PC-3 (cell line): ENCODE results near the gene STARD9. TPM values are rescaled to one million over a fixed set of nuclear protein-coding genes. Genes with fewer than 3 reads are reported as not detected.
"Not testable (repeated sequence)": the region's sequence is repeated elsewhere in the genome, so short reads cannot be mapped to it uniquely, and the experiment has no call there.

Experiments
- ATAC-seq: fragments of 200-7000 bp; cut with Tn5 transposase; 2 replicates; pipeline ENCODE4 v1.9.1; 2020; ENCODE audit warnings: mild to moderate bottlenecking, moderate library complexity
- BruUV-seq: library from RNA; stranded (reverse); fragments of 400-500 nt; replicated peaks from 2 replicates; lab custom pipeline; 2021; lab: Mats Ljungman, UMichigan
- CTCF ChIA-PET: fragments of 300-600 bp; sonication (Branson Sonifier 250); formaldehyde crosslinking; loops from one replicate; lab custom pipeline; 2022; ENCODE audit warnings: antibody characterized with exemption; lab: Charles Lee
- POLR2A ChIA-PET: fragments of 300-600 bp; sonication (Branson Sonifier 250); formaldehyde crosslinking; loops from one replicate; lab custom pipeline; 2022; ENCODE audit warnings: antibody characterized with exemption; ENCODE audit not compliant: unreplicated experiment; lab: Charles Lee
- DNase-seq: peaks from one replicate; pipeline ENCODE4 v3.0.0-alpha.2; 2015
- H2AFZ ChIP-seq: fragments of 300-600 bp; sonication (generic); 2 replicates; pipeline ENCODE4 v1.6.0; 2016; ENCODE audit warnings: antibody characterized with exemption, low read length
- H3F3A ChIP-seq: fragments of 300-600 bp; sonication (generic); one replicate; pipeline ENCODE4 v1.6.0; 2017; ENCODE audit warnings: antibody characterized with exemption, low read length, control low read depth, mild to moderate bottlenecking; ENCODE audit not compliant: unreplicated experiment
- H3K27ac ChIP-seq: fragments of 300-600 bp; sonication (generic); 2 replicates; pipeline ENCODE4 v1.5.1; 2016; ENCODE audit warnings: mild to moderate bottlenecking, low read length
- H3K27me3 ChIP-seq: fragments of 300-600 bp; sonication (generic); 2 replicates; pipeline ENCODE4 v1.6.1; 2016; ENCODE audit warnings: low read length, mixed read lengths
- H3K36me3 ChIP-seq: fragments of 300-600 bp; sonication (generic); 2 replicates; pipeline ENCODE4 v1.6.1; 2016; ENCODE audit warnings: low read depth, mixed run types, low read length, mixed read lengths
- H3K4me1 ChIP-seq: fragments of 300-600 bp; sonication (generic); 2 replicates; pipeline ENCODE4 v1.5.1; 2016; ENCODE audit warnings: low read length; ENCODE audit not compliant: insufficient read depth
- H3K4me2 ChIP-seq: fragments of 300-600 bp; sonication (generic); 2 replicates; pipeline ENCODE4 v1.6.0; 2016; ENCODE audit warnings: low read length
- H3K4me3 ChIP-seq: fragments of 300-600 bp; sonication (generic); 2 replicates; pipeline ENCODE4 v1.5.1; 2016; ENCODE audit warnings: mild to moderate bottlenecking, low read length, mixed read lengths
- H3K79me2 ChIP-seq: fragments of 300-600 bp; sonication (generic); 2 replicates; pipeline ENCODE4 v1.6.1; 2017; ENCODE audit warnings: low read length, mixed read lengths
- H3K9ac ChIP-seq: fragments of 300-600 bp; sonication (generic); 2 replicates; pipeline ENCODE4 v1.6.0; 2016; ENCODE audit warnings: mild to moderate bottlenecking, low read length
- H3K9me2 ChIP-seq: fragments of 300-600 bp; sonication (generic); replicated peaks from 2 replicates; pipeline ENCODE4 v1.6.1; 2016; ENCODE audit warnings: mixed run types, low read length, mixed read lengths
- H3K9me3 ChIP-seq: fragments of 300-600 bp; sonication (generic); 2 replicates; pipeline ENCODE4 v1.6.1; 2016; ENCODE audit warnings: low read length, mixed read lengths
- H4K20me1 ChIP-seq: fragments of 300-600 bp; sonication (generic); 2 replicates; pipeline ENCODE4 v1.6.1; 2016; ENCODE audit warnings: low read length, mixed read lengths
- EZH2 ChIP-seq: fragments of 300-600 bp; sonication (generic); IDR thresholded peaks from one replicate; pipeline ENCODE4 v1.6.1; 2017; ENCODE audit warnings: antibody characterized with exemption, mild to moderate bottlenecking, low read length; ENCODE audit not compliant: unreplicated experiment
- EZH2phosphoT487 ChIP-seq: fragments of 300-600 bp; sonication (generic); IDR thresholded peaks from 2 replicates; pipeline ENCODE4 v1.6.1; 2018; ENCODE audit warnings: mild to moderate bottlenecking, antibody characterized with exemption, low read length, borderline replicate concordance
- intact Hi-C: fragments of 100-400 bp; cut with micrococcal nuclease; formaldehyde crosslinking; loops from 2 replicates; pipeline ENCODE4 v1.9.0; 2023
- total RNA-seq: library from RNA; depleted of rRNA; stranded (reverse); fragments of >200 nt; gene quantifications from 2 replicates; pipeline ENCODE4 v1.2.3, GENCODE V29; 2014
- TF ChIP-seq, protein P1 (sequence below): fragments of 300-600 bp; sonication (generic); conservative IDR thresholded peaks from 2 replicates; pipeline ENCODE4 v1.5.1; 2017; ENCODE audit warnings: antibody characterized with exemption, low read depth, mild to moderate bottlenecking, low read length

The STARD9 gene
- total RNA-seq, 1 experiment from 2014 or later: 5.0 TPM

DNA sequence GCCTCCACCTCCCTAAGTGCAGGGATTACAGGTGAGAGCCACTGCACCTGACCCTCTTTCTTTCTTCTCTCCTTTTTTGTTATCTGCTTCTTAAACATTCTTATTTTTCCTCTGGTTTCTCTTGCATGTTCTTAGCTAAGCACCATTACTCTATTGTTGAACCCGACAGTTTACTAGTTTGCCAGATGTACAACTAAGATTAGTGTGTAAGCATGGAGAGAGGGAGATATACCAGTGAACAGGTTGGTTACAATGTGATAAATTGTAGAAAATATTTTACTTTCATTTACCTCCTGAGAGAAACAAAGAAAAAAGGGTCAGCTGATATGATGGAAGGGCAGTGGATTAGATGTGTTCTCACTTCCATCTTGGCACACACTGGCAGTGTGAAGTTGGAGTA lies 21.9 kb upstream of the STARD9 start:
- peaks cover 77% of the 10 kb centered on the region for H3K79me2 ChIP-seq
- H3K9me2 ChIP-seq: no peaks in the 10 kb centered on the region
- H3K27ac ChIP-seq: no peak overlapping the region
- no peaks in the 10 kb centered on the region for H3K27me3 ChIP-seq
- TF ChIP-seq, protein P1, sequence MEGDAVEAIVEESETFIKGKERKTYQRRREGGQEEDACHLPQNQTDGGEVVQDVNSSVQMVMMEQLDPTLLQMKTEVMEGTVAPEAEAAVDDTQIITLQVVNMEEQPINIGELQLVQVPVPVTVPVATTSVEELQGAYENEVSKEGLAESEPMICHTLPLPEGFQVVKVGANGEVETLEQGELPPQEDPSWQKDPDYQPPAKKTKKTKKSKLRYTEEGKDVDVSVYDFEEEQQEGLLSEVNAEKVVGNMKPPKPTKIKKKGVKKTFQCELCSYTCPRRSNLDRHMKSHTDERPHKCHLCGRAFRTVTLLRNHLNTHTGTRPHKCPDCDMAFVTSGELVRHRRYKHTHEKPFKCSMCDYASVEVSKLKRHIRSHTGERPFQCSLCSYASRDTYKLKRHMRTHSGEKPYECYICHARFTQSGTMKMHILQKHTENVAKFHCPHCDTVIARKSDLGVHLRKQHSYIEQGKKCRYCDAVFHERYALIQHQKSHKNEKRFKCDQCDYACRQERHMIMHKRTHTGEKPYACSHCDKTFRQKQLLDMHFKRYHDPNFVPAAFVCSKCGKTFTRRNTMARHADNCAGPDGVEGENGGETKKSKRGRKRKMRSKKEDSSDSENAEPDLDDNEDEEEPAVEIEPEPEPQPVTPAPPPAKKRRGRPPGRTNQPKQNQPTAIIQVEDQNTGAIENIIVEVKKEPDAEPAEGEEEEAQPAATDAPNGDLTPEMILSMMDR: no peak
- TF ChIP-seq EZH2: no peak
- no peak for TF ChIP-seq EZH2phosphoT487
- H3K4me1 ChIP-seq: peaks cover 5% of the 10 kb centered on the region
- CTCF ChIA-PET: no interaction called here
- peaks cover 3% of the 10 kb centered on the region; the same call in 1 of the 2 replicates for H4K20me1 ChIP-seq
- H2AFZ ChIP-seq: no peak overlapping the region
- POLR2A ChIA-PET: interaction anchor here (0.6 kb wide), 1 partner anchor 85 kb away, joined by 4 read pairs; no protein-coding TSS in a partner anchor
- no peak overlapping the region for H3K9ac ChIP-seq
- H3K4me3 ChIP-seq: no peak overlapping the region
- H3K9me3 ChIP-seq: no peaks in the 10 kb centered on the region
- H3K36me3 ChIP-seq: peaks cover 8% of the 10 kb centered on the region; the same call in 1 of the 2 replicates
- no peak for DNase-seq
- no peak overlapping the region for H3K4me2 ChIP-seq
- BruUV-seq: no TSS peak
- no peak for ATAC-seq
- intact Hi-C loops: no loop called here
- no peaks in the 10 kb centered on the region for H3F3A ChIP-seq

GRCh38 chr15:42556550-42557207 lies 18.7 kb upstream of the STARD9 start:
- H4K20me1 ChIP-seq, H2AFZ ChIP-seq, ATAC-seq, CTCF ChIA-PET, H3K27me3 ChIP-seq, H3K9me2 ChIP-seq, H3K4me3 ChIP-seq, H3K4me2 ChIP-seq, H3K9me3 ChIP-seq, H3K4me1 ChIP-seq, DNase-seq, H3F3A ChIP-seq, H3K9ac ChIP-seq, H3K27ac ChIP-seq, intact Hi-C loops, BruUV-seq, POLR2A ChIA-PET: not testable (repeated sequence)
- peaks cover 46% of the 10 kb centered on the region for H3K79me2 ChIP-seq
- H3K36me3 ChIP-seq: peaks cover 27% of the 10 kb centered on the region

- no peak for ATAC-seq
- no peaks in the 10 kb centered on the region for H3F3A ChIP-seq
- intact Hi-C loops: no loop called here
- TF ChIP-seq EZH2 (no peak), EZH2phosphoT487 (no peak)
- TF ChIP-seq, protein P1: no peak
- ChIA-PET POLR2A (no interaction called here), CTCF (no interaction called here)
- peaks cover 40% of the 10 kb centered on the region for H3K36me3 ChIP-seq
- no peaks in the 10 kb centered on the region for H3K9me3 ChIP-seq
- peaks cover 26% of the 10 kb centered on the region for H3K79me2 ChIP-seq
- H3K4me1 ChIP-seq: no peaks in the 10 kb centered on the region
- no peak overlapping the region for H3K9ac ChIP-seq
- H3K4me2 ChIP-seq: no peak overlapping the region
- no peak overlapping the region for H2AFZ ChIP-seq
- H4K20me1 ChIP-seq: peaks cover 3% of the 10 kb centered on the region; the same call in 1 of the 2 replicates
- no peaks in the 10 kb centered on the region for H3K27me3 ChIP-seq
- H3K4me3 ChIP-seq: no peak overlapping the region
- H3K9me2 ChIP-seq: no peaks in the 10 kb centered on the region
- no TSS peak for BruUV-seq
- DNase-seq: no peak
- no peak overlapping the region for H3K27ac ChIP-seq
Measured at GRCh38 chr15:42558739-42559138, 16.7 kb upstream of the STARD9 start.
